Neutrophil (primary cell): ENCODE data around the gene LDLRAD3.
"Not testable (repeated sequence)": the region's sequence is repeated elsewhere in the genome, so short reads cannot be mapped to it uniquely, and the experiment has no call there.

Experiments used
- H3K27ac ChIP-seq: fragments of 200-600 bp; sonication (generic); 2 replicates; pipeline ENCODE4 v1.5.1; 2016; ENCODE audit warnings: mild to moderate bottlenecking, moderate library complexity
- H3K27me3 ChIP-seq: fragments of 200-600 bp; sonication (generic); 2 replicates; pipeline ENCODE4 v1.6.0; 2016; ENCODE audit warnings: mild to moderate bottlenecking
- H3K36me3 ChIP-seq: fragments of 200-600 bp; sonication (generic); 2 replicates; pipeline ENCODE4 v1.5.1; 2017
- H3K4me1 ChIP-seq, 2 experiments: fragments of 200-600 bp in 1 of 2; sonication (generic) in 1 of 2; 1 replicate in 1 of 2; 2 replicates in 1 of 2; pipeline versions ENCODE4 v1.5.1 to v1.6.1; 2013 to 2016; ENCODE audit warnings: low read depth in 1 of 2, low read length in 1 of 2, mild to moderate bottlenecking in 1 of 2, moderate library complexity in 1 of 2; ENCODE audit not compliant: control insufficient read depth in 1 of 2, insufficient read depth in 1 of 2
- H3K4me3 ChIP-seq, 2 experiments: fragments of 200-600 bp in 1 of 2; sonication (generic) in 1 of 2; 1 replicate in 1 of 2; 2 replicates in 1 of 2; pipeline ENCODE4 v1.5.1; 2013 to 2016; ENCODE audit warnings: low read depth in 1 of 2, low read length in 1 of 2, mild to moderate bottlenecking in 1 of 2, moderate library complexity in 1 of 2
- H3K9me3 ChIP-seq: fragments of 200-600 bp; sonication (generic); 2 replicates; pipeline ENCODE4 v1.5.1; 2016
- TF ChIP-seq, protein P1 (sequence below): fragments of 200-600 bp; sonication (generic); IDR thresholded peaks from 2 replicates; pipeline ENCODE4 v1.5.1; 2016; ENCODE audit warnings: antibody characterized with exemption

LDLRAD3 gene

DNA sequence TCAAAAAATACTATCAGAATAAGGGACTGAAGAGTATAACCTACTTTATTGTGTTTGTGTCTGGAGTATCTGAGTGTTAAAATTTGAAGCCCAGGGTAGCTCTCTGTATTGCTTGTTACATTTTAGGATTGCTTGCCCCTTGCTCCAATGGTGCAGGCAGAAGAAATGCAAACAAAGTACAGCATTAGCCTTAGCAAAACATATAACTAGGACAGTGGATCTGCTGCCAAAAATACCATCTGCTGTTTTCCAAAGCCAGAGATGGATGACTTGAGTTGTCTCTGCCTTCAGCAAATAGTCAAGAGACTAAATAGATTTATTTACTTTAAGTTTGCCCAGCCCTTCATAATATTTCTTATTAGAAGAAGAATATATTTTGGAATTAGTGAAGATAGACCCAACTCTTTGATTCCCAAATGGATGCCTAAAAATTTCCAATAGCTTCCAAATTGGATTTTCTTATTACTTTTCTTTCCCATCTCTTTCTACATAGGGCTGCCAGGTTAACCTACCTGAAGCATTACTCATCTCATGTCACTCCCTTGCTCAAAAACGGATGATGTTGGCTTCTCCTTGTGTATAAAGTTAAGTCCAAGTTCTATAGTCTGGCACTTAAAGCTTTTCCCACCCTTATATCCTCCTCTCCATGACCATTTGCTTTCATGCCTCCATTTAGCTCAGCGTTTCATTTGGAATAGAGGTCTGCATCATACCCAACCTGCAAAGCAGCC is 66.3 kb downstream of the LDLRAD3 start:
- peaks cover 0 to 5% of the 10 kb centered on the region in 2 experiments for H3K4me1 ChIP-seq
- TF ChIP-seq, protein P1, sequence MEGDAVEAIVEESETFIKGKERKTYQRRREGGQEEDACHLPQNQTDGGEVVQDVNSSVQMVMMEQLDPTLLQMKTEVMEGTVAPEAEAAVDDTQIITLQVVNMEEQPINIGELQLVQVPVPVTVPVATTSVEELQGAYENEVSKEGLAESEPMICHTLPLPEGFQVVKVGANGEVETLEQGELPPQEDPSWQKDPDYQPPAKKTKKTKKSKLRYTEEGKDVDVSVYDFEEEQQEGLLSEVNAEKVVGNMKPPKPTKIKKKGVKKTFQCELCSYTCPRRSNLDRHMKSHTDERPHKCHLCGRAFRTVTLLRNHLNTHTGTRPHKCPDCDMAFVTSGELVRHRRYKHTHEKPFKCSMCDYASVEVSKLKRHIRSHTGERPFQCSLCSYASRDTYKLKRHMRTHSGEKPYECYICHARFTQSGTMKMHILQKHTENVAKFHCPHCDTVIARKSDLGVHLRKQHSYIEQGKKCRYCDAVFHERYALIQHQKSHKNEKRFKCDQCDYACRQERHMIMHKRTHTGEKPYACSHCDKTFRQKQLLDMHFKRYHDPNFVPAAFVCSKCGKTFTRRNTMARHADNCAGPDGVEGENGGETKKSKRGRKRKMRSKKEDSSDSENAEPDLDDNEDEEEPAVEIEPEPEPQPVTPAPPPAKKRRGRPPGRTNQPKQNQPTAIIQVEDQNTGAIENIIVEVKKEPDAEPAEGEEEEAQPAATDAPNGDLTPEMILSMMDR, result no peak
- no peaks in the 10 kb centered on the region for H3K36me3 ChIP-seq
- H3K27me3 ChIP-seq, result no peaks in the 10 kb centered on the region
- H3K4me3 ChIP-seq, result no peak overlapping the region
- H3K9me3 ChIP-seq, result no peaks in the 10 kb centered on the region
- H3K27ac ChIP-seq, result no peak overlapping the region

- H3K4me1 ChIP-seq, result peaks cover 0 to 5% of the 10 kb centered on the region in 2 experiments
- H3K27me3 ChIP-seq, result no peaks in the 10 kb centered on the region
- no peaks in the 10 kb centered on the region for H3K9me3 ChIP-seq
- H3K27ac ChIP-seq, result no peak overlapping the region
- TF ChIP-seq, protein P1, result no peak
- H3K36me3 ChIP-seq, result no peaks in the 10 kb centered on the region
- H3K4me3 ChIP-seq, result no peak overlapping the region
Measured at GRCh38 chr11:36011574-36011973, 67.7 kb downstream of the LDLRAD3 start.

GRCh38 chr11:36012455-36012854 is 68.6 kb downstream of the LDLRAD3 start:
- H3K27ac ChIP-seq, result no peak overlapping the region
- H3K4me3 ChIP-seq, result no peak overlapping the region
- TF ChIP-seq, protein P1, result no peak
- peaks cover 0 to 5% of the 10 kb centered on the region in 2 experiments for H3K4me1 ChIP-seq
- no peaks in the 10 kb centered on the region for H3K9me3 ChIP-seq
- H3K36me3 ChIP-seq, result no peaks in the 10 kb centered on the region
- no peaks in the 10 kb centered on the region for H3K27me3 ChIP-seq

GRCh38 chr11:36012979-36013378 is 69.1 kb downstream of the LDLRAD3 start:
- Histone ChIP-seq H3K9me3 (no peaks in the 10 kb centered on the region), H3K27me3 (no peaks in the 10 kb centered on the region), H3K4me3 (no peak overlapping the region), H3K4me1 (peaks cover 0 to 5% of the 10 kb centered on the region in 2 experiments), H3K36me3 (no peaks in the 10 kb centered on the region), H3K27ac (no peak overlapping the region)
- TF ChIP-seq, protein P1, result no peak

- not testable (repeated sequence) for H3K27me3 ChIP-seq, H3K36me3 ChIP-seq, H3K4me1 ChIP-seq, H3K9me3 ChIP-seq, H3K4me3 ChIP-seq, H3K27ac ChIP-seq
Measured at GRCh38 chr11:36013446-36013845, 69.6 kb downstream of the LDLRAD3 start.
